NCI-H2107 treated with DMSO at 0.1 percent for 48 hours (cell line): ENCODE measurements around the gene SPEM1.

ENCODE experiments used
- DNase-seq: peaks from one replicate; lab custom pipeline; 2025; ENCODE audit not compliant: unreplicated experiment; lab: John Stamatoyannopoulos, UW

The SPEM1 gene

GRCh38 chr17:7439462-7440112, 19.5 kb downstream of the SPEM1 start, which contains the start of gene FGF11:
FGF11 (plus strand) TSS chr17:7439512; CDS start chr17:7439621, 109 bp downstream.
- DNase-seq = no peak

GRCh38 chr17:7440113-7440833, 20.1 kb downstream of the SPEM1 start:
- DNase-seq = no peak

GRCh38 chr17:7440834-7441195, 20.7 kb downstream of the SPEM1 start:
- no peak for DNase-seq

GRCh38 chr17:7441266-7441665, 21.1 kb downstream of the SPEM1 start:
- no peak for DNase-seq

- DNase-seq = no peak
These were observed 22.0 kb downstream of the SPEM1 start for GRCh38 chr17:7442142-7442541.

GRCh38 chr17:7443499-7444485, 23.7 kb downstream of the SPEM1 start:
- no peak for DNase-seq

GRCh38 chr17:7444682-7445618, 24.8 kb downstream of the SPEM1 start, which contains the start of gene CHRNB1:
CHRNB1 (plus strand) TSS chr17:7445061; CDS start chr17:7445128, 67 bp downstream.
- no peak for DNase-seq

- no peak for DNase-seq
These were observed 25.5 kb downstream of the SPEM1 start for GRCh38 chr17:7445619-7445968.

GRCh38 chr17:7448461-7448860, 28.3 kb downstream of the SPEM1 start:
- DNase-seq = no peak

GRCh38 chr17:7459961-7460545, 39.9 kb downstream of the SPEM1 start:
- no peak for DNase-seq

- no peak for DNase-seq
These were observed 40.9 kb downstream of the SPEM1 start for GRCh38 chr17:7460850-7461660.

- no peak for DNase-seq
These were observed 42.6 kb downstream of the SPEM1 start for GRCh38 chr17:7462474-7463371.

GRCh38 chr17:7463372-7463846, 43.3 kb downstream of the SPEM1 start:
- DNase-seq = no peak

- no peak for DNase-seq
These were observed 44.0 kb downstream of the SPEM1 start for GRCh38 chr17:7464081-7464480.

- no peak for DNase-seq
These were observed 45.6 kb downstream of the SPEM1 start for GRCh38 chr17:7465597-7466275.

GRCh38 chr17:7466318-7466638, 46.2 kb downstream of the SPEM1 start:
- no peak for DNase-seq

GRCh38 chr17:7466639-7467341, 46.7 kb downstream of the SPEM1 start:
- DNase-seq = no peak
